Measurements from ENCODE around the gene PDE9A.

PDE9A gene

DNA sequence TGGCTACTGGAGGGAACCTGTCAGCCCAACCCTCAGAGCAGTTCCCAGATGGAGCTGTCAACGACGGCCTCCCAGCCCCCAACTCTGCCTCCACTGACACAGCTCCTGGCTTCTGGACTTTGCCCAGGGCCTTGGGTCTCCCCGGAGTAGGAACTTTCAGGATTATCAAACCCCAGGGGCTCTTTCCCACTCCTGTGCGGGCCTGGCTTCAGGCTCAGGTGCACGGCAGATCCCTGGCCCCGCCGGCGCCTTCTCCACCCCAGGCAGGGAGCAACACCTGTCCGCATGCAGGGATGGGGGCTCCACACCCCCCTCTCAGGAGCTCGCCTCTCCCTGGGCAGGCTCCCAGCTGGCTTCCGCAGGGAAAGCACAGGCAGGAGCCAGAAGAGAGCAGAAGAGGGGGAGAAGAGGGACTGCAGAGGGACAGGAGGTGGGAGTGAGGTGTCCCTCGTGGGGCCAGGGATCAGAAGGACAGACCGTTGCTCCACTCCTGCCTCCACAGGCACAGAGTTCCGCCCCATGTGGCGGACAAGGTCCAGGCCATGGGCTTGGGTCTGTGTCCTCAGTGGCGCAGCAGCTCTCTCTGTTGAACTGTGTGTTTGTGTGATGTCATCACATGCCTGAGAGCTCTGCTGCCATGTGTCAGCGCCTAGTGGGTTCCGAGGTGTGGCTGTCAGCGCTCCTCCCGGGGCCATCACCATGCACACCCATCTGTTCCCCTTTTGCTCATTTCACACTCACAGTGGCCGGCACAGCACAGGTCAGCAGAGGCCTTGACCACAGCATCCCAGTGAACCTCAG is 107.7 kb downstream of the PDE9A start:
- no peak for DNase-seq

DNA sequence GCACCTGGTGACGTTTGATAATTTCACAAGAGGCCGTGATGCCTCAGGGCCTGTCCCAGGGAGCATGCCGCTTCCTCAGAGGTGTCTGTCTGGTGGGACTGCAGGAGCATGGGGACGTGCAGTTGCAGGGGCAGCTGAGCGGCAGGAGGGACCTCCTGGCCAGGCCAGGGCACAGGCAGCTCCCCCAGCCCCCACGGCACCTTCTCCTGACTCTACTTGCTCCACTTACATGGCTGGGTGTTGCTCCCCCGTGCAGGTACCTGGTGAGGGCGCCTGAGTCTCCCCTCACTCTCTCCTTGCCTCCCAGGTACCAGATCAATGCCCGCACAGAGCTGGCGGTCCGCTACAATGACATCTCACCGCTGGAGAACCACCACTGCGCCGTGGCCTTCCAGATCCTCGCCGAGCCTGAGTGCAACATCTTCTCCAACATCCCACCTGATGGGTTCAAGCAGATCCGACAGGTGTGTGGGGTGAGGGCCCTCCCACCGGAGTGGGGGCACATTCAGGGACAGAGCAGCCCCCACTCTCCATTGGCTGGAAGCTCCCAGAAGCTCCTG is 108.4 kb downstream of the PDE9A start:
- DNase-seq = no peak

DNA sequence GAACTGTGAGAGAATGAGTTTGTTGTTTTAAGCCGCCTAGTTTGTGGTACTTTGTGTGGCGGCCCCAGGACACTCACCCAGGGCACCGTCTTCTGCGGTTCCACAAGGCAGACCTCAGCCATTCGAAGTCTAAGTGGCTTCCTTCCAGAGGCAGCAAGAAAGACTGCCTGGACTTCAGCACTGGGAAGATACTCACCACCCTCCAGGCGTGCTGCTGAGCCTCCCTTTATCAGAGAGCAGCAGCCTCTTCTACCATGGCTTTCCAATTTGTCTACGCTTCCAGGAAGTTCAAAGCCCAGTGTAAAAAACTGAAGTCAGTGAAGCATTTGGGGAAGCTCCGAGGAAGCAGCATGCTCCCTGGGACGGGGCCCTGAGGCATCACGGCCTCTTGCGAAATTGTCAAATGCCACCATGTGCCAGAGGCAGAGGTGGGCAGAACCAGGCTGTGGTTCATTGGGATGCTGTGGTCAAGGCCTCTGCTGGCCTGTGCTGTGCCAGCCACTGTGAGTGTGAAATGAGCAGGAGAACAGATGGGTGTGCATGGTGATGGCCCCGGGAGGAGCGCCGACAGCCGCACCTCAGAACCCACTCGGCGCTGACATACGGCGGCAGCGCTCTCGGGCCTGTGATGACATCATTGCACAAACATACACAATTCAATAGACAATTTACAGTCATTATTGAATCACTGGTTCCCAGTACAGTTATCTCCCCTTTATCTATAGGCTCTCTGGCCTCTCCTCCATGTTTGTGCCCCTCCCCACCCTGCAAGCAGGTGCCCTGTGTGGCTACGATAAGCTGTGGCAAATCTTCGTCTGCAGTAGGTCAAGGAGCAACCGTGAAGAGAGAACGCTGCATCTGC is 110.4 kb downstream of the PDE9A start:
- no peak for DNase-seq

DNA sequence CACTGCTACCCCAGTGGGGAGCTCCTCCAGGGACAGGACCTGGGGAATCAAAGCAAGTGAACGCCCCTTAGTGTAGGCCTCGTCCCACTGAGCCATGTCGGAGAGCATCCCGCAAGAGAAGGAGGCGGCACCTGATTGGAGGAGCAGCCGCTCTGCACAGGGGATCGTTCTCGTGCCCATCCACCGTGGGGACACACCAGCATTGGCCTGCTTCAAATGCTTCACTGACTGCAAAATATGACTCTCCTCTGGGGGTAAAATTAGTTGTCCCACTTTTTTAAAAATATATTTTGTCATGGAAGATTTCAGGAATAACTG is 111.0 kb downstream of the PDE9A start:
- DNase-seq = no peak

DNA sequence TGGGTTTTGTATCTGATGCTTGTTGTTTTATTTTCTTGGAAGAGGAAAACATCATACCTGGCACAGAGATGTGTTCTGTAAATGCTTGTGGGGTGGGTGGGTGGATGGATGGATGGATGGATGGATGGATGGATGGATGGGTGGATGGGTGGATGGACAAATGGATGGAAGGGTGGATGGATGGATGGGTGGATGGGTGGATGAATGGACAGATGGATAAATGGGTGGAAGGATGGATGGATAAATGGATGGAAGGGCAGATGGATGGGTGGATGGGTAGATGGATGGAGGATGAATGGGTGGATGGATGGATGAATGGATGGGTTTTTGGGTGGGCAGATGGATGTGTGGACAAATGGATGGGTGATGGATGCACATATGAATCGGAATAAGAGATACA is 111.5 kb downstream of the PDE9A start:
- no peak for DNase-seq

DNA sequence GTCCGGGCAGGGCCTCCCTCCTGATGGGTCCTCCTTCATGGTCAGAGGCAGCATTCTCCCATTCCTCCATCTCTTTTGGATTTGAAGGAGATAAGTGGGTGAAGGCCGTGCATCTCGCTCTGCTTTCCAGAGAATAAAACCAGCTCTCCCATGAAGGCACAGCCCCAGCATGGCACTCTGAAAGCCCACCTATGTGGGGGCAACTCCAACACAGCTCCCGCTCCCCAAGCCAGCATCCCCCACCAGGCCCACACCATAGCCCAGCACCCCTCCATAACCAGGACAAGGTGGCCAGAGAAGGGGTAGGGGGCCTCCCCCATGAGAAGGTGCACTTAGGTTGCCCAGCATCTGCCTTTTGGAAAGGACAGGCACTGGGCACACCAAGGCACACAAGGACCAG is 112.2 kb downstream of the PDE9A start:
- DNase-seq = no peak

DNA sequence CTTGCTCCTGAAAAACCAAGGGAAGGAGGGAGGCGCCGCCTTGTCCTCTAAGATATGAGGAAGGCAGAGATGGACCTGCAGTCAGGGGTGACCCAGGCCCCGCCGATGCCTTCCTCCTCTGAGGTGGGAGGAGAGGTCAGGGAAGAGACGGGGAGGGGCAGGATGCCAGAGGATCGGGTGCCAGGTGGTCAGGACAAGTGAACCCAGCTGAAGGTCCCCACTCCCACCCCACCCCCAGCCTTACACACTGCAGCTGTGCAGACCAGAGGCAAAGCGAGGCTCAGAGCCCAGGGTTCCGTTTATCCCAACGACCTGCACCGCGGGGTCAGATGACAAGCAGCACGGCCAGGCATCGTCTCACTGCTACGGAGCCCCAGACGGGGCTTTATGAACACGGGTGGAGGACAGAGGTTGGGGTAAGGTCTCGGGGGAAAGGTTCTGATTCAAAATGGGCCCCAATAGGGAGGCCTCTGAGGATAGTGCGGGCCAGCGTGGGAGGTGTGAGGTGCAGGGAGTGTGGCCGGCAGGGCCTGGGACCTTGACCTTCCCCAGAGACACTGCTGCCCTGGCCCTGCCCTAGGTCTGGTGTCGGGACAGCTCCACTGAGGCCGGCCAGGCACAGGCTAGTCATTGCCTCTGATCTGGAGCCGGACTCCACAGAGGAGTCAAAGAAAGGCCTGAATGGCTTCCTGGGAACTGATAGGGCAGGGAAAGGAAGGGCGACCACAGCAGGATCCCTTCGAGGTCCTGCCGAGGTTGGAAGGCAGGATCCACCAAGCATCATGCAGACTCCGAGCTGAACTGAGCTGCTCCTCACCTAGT is 113.5 kb downstream of the PDE9A start:
- no peak for DNase-seq

DNA sequence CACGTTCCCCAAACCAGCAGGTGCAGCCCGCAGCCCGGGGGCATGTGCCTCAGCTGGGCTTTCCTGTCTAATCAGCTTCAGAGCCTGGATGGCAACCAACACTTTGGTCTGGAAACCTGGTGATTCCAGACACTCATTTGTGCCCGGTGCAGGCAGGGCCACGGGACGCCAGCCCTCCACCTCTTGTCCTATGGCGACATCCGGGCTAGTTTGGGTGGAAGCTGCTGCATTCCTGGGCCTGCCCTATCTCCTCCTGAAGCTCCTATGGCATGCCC is 114.1 kb downstream of the PDE9A start:
- no peak for DNase-seq

DNA sequence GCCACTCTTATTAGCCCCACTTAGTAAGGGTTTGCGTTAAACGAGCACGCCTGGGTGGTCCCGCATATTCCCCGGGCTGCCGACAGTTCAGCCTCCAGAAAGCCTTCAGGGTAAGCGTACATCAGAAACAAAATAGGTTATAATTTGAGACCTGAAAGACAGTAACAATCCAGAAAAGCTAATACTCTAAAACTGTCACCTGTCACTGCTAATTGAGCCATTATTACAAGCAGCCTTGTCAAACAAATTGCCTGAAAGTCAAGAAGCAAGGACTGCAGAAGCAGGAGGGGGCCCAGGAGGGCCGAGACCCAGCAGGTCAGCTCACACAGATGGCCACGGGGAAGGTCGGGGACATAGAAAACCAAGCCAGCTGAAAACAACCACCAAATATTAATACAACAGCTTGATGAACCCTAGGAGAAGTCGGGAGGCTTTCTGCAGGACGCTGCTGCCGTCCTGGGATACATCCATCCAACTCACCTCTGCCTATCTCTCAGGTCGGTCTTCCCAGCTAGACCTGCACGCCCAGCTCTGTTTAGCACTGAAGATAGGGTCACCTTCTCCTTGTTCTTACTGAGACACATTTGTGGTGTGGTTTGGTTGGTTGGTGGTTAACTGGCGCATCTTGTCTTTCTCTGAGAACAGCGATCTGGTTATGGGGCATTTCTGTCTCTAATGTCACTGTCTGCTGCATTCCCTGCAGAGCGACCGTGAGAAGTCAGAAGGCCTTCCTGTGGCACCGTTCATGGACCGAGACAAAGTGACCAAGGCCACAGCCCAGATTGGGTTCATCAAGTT is 115.1 kb downstream of the PDE9A start:
- DNase-seq = no peak

DNA sequence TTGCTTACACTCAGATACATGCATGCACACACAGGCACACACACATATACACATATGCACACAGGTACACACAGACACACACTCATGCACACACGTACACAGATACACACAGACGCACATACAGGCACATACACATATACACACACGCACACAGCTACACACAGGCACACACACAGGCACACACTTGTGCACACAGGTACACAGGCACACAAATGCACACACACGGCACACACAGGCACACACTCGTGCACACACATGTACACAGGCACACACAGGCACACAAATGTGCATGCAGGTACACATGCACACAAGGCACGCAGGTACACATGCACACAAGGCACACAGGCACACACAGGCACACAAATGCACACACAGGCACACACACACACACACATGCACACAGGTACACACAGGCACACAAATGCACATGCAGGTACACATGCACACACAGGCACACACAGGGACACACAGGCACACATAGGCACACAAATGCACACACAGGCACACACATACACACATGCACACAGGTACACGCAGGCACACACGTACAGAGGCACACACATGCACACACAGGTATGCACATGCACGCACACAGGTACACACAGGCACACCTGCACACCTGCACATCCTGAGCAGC is 115.9 kb downstream of the PDE9A start:
- DNase-seq = no peak

DNA sequence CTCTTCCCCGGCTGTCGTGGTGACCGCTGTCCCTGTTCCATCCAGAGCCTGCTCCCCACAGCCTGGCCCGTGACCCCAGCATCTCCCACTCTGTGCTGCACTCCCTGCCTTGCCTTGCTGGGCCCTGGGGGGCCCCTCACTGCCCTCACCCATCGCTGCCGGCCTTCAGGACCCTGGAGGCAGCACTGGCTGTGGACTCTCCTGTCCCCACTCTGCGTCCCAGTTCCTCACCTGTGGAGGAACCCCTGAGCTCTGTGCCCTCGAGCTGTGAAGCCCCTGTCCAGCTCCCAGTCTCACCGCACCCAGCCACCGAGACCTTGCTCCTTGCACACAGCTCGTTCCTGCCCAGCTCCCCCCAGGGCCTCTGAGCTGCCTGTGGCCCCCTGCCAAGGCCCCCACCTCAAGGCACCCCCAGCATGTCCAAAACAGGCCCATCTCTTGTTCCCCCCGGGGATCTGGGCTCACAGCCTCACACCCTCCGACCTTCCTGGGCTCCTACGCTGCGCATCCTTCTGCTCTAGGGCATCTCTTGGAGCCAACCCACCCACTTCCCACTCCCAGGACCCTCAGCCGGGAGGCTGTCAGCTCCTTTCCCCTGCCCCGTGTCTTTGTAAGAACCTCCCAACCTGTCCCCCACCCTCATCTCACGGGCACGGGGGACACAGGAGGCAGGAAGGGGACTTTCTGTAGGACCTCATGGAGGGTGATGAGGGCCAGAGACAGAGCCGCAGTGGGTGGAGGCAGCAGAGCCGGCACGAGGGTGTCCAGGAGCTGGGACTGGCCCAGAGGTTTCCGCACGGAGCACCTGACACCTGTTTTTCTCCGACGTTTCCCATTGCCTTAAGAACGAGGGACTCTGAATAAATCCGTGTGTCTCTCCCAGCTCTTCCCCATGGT is 116.6 kb downstream of the PDE9A start:
- DNase-seq = no peak

DNA sequence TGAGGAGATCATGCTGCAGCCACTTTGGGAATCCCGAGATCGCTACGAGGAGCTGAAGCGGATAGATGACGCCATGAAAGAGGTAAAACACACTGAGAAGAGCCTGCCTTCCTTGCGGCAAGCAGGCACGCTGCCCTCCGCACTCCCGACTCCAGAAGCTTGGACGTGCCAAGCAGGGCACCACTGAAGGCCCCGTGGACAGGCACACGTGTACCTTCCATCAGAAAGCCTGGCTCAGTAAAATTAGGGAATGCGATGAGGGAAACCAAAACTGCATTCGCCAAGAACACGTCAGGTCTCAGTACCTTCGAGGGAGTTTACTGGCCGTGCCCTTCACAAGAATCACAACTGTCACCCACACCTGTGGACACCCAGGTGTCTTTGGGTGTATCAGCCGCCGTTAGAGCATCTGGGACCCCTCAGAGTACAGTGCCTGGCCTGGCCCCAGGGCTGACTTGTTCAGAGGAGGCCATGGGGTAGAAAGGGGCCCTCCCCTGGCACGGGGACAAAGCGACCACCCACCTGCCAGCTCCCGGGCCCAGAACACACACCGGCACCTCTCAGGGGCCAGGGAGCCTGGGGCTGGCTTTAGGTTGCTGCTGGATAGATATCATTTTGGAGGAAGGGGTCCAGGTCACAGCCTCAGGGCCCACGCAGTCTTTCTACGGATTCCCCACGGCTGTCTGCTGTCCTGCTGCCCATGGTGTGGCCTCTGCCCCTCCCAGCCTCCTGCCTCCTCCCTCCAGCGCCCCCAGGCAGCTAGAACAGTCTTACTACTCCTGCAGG is 117.5 kb downstream of the PDE9A start:
- no peak for DNase-seq

DNA sequence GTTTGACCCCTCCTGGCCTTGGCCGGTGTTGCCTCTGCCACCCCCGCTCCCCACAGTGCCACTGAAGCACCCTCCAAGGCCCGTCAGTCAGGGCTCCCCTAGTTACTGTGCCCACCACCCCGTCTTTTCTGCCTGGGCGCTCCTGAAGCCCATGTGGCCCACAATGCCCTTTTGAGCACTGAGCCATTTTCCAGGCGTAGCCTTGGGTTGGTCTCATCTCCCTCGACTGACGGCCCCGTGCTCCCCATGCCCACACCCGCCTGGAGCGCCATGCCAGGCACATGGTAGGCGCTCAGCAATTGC is 118.0 kb downstream of the PDE9A start:
- no peak for DNase-seq

DNA sequence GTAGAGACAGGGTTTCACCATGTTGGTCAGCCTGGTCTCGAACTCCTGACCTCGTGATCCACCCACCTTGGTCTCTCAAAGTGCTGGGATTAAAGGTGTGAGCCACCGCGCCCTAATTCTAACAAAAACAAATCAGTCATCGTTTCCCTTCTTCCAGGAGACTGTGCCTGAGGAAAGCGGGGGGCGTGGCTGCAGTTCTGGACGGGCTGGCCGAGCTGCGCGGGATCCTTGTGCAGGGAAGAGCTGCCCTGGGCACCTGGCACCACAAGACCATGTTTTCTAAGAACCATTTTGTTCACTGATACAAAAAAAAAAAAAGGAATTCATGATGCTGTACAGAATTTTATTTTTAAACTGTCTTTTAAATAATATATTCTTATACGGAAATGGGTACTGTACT is 121.7 kb downstream of the PDE9A start:
- DNase-seq = no peak

DNA sequence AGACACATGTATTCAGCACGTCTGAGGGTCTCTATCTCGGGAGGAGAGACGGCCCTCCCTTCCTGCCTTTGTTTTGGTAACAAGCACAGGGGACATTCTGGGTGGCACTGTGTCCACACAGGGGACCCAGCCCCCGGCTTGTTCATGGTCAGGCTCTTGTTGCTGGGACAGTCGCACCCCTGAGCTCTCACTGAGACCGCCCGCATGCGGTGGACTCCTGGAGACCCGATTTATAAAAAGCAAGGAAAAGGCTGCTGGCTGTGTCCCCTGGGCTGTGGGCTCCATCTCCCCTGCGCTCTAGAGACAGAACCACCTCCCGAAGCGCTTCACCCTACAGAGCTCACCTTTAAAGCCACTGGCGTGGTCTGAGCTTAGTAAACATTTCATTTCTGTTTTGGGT is 122.5 kb downstream of the PDE9A start:
- DNase-seq = no peak

DNA sequence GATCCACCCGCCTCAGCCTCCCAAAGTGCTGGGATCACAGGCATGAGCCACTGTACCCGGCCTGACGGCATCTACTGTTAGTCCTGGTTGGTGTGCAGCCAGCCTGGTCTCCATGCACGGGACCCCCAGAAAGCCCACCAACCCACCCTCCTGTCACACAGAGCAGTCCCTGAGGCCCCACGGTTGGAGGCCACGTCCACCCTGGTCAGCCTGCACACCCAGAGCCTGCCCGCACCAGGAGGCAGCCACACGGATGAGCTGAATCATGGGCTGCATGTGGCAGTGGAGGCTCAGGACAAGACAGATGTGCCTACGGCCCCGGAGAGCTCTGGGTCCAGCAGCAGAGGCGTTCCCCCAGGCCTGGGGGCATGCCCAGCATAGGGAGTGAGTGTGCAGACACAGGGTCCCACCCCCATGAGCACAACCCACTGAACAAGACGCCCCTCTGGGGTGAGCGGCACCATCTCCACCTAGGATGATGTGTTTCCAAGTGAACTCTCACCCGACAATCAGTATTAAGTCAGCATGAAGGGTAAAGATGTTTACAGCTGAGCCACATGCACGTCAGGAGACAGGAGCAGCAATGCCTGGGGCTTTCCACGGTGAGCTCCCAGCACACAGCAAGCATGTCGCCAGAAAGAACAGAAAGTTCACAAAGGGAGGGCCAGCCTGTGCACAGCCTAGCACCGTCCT is 123.8 kb downstream of the PDE9A start:
- no peak for DNase-seq

DNA sequence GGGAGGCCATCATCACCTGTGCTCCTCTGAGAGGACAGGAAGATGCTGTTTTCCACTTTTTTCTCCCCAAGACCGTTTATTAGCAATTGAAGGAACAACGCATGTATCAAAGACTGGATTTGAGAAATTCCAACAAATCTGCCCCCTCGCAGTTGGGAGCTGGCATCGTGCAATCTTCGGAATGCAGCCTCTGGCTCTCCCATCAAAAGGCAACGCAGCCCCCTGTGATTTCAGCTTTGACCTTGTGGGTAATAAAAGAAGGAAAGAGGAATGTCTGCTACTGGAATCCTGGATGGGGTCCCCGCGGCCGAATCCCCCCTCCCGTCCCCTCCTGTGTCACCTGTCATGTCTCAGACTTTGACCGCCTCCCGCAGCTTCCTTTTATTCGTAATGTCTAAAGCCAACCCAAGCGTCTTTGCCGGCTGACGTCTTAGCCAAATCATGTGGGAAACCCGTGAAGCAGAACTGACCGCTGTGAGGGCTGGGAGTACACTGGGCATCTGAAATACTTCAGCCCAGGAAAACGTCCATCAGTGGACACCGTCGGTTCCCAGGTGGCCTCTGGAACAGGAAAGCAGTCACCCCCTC is 124.4 kb downstream of the PDE9A start:
- DNase-seq = no peak

DNA sequence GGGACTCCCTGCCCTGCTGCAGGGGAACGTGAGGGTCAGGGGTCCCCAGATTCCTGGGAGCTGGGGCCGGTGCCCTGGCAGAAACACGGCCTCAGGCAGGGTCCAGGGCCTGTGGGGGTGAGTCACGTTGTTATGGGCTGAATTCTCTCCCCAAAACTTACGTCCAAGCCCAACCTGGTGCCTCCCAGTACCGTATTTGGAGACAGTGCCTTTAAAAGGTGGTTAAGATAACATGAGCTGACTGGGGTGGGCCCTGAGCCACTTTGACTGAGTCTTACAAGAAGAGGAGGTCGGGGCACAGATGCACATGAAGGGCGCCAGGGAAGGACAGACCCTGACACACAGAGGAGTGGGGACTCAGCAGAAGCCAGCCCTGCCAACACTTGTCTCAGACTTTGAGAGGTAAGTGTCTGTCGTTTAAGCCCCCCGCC is 126.0 kb downstream of the PDE9A start:
- DNase-seq = no peak

DNA sequence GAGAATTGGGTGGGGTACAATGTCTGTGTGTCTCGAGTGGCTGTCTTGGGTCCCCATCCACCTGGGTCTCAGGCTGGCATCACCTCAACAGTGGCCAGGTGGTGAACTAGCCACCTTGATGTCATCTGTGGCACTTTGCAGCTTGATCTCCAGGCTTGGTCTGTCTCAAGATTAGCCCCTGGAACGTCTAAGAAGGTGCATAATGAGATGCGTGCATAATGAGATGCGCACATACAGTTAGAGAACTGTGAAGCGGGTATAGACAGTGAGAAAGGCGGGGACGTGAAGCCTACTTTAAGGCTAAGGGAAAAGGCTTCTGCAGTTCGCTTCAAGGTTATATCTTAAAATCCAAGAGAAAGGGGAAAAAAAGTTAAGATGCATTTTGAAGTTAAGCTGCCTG is 127.2 kb downstream of the PDE9A start:
- DNase-seq = no peak
